Kidney epithelial cell (primary cell): Measurements from ENCODE around the gene DBP. TPM values are rescaled to one million over a fixed set of nuclear protein-coding genes. Genes with fewer than 3 reads are reported as not detected.

ENCODE experiments used
- DNase-seq: peaks from one replicate; pipeline ENCODE4 v3.0.0-alpha.2; 2010; ENCODE audit warnings: low read depth
- H3K27me3 ChIP-seq: 2 replicates; pipeline ENCODE4 v1.6.0; 2011; ENCODE audit warnings: low read length; ENCODE audit not compliant: control insufficient read depth, insufficient read depth
- H3K36me3 ChIP-seq: 2 replicates; pipeline ENCODE4 v1.5.1; 2011; ENCODE audit warnings: low read length; ENCODE audit not compliant: control insufficient read depth, insufficient read depth
- H3K4me3 ChIP-seq: 2 replicates; pipeline ENCODE4 v1.5.1; 2011; ENCODE audit warnings: low read depth, mild to moderate bottlenecking, control low read depth, low read length
- total RNA-seq: library from RNA; depleted of rRNA; stranded (reverse); fragments of >200 nt; gene quantifications from 2 replicates; pipeline ENCODE4 v1.2.3, GENCODE V29; 2015
- TF ChIP-seq, protein P1 (sequence below): IDR thresholded peaks from 2 replicates; pipeline ENCODE4 v1.5.1; 2011; ENCODE audit warnings: mild to moderate bottlenecking, moderate library complexity, low read length, control low read depth, inconsistent platforms; ENCODE audit not compliant: insufficient read depth, poor library complexity, severe bottlenecking

Gene DBP
- total RNA-seq, 1 donor from 2014 or later = 1.6 TPM

DNA sequence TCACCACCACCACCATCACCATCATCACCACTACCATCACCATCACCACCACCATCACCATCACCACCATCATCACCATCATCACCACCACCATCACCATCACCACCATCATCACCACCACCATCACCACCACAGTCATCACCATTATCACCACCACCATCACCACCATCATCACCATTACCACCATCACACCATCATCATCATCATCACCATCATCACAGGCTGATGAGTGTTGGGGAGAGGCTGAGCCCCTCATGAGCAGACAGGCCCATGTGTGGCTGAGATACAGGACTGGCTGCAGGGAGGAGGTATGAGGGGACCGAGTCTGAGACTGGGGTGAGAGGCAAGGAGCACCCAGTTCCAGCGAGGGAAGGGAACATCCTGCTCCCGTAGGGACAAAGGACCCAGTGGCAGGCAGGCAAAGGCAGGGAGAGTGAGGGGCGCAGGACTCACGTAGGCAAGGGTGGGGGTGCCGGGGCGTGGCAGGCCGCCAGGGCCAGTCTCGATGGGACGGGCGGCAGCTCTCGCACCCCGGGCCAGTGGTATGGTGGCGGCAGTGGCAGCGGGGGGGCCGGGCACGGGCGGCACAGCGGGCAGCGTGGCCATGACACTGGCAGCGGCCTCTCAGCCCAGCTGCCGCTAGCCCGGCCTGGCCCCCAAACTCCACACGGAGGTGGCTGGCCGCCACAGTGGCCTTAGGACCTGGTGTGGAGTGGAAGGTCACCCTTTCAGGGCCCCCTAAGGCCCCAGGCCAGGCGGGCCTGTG is 32.9 kb upstream of the DBP start:
- DNase-seq = no peak
- Histone ChIP-seq H3K4me3 (no peak overlapping the region), H3K27me3 (no peaks in the 10 kb centered on the region), H3K36me3 (no peaks in the 10 kb centered on the region)
- TF ChIP-seq, protein P1, sequence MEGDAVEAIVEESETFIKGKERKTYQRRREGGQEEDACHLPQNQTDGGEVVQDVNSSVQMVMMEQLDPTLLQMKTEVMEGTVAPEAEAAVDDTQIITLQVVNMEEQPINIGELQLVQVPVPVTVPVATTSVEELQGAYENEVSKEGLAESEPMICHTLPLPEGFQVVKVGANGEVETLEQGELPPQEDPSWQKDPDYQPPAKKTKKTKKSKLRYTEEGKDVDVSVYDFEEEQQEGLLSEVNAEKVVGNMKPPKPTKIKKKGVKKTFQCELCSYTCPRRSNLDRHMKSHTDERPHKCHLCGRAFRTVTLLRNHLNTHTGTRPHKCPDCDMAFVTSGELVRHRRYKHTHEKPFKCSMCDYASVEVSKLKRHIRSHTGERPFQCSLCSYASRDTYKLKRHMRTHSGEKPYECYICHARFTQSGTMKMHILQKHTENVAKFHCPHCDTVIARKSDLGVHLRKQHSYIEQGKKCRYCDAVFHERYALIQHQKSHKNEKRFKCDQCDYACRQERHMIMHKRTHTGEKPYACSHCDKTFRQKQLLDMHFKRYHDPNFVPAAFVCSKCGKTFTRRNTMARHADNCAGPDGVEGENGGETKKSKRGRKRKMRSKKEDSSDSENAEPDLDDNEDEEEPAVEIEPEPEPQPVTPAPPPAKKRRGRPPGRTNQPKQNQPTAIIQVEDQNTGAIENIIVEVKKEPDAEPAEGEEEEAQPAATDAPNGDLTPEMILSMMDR = no peak

DNA sequence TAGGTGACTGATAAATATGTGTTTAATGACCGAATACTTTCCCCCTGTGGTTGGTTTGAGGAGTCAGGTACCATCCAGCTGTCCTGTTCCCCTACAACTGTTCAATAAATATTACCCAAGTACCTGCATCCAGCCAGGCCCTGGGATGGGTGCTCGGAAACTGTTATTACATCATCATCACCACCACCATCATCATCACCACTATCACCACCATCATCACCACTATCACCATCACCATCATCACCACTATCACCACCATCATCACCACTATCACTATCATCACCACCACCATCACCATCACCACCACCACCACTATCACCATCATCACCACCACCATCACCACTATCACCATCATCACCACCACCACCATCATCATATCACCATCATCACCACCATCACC is 31.6 kb upstream of the DBP start:
- no peak for DNase-seq

DNA sequence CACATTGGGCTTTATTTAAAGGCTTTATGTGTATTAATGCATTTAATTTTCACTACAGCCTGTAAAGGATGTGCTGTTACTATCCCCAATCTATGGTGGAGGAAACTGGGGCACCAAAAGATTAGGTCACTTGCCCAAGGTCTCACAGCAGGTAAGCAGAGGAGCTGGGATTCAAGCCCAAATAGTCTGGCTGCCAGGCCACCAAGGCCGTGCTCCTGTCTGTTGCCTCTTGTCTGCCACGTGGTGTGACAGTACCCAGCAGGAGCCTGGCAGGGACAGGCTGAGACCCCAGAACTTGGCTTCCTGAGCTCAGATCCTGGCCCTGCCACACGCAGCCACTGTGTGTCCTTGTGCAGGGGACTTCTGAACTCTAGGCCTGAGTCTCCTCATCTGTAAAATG is 31.2 kb upstream of the DBP start:
- Histone ChIP-seq H3K4me3 (no peak overlapping the region), H3K27me3 (no peaks in the 10 kb centered on the region), H3K36me3 (no peaks in the 10 kb centered on the region)
- TF ChIP-seq, protein P1 = no peak
- DNase-seq = no peak

More for the DNA sequence above, 31.6 kb upstream of the DBP start:
- Histone ChIP-seq H3K27me3 (no peaks in the 10 kb centered on the region), H3K36me3 (no peaks in the 10 kb centered on the region), H3K4me3 (no peak overlapping the region)
- TF ChIP-seq, protein P1 = no peak

DNA sequence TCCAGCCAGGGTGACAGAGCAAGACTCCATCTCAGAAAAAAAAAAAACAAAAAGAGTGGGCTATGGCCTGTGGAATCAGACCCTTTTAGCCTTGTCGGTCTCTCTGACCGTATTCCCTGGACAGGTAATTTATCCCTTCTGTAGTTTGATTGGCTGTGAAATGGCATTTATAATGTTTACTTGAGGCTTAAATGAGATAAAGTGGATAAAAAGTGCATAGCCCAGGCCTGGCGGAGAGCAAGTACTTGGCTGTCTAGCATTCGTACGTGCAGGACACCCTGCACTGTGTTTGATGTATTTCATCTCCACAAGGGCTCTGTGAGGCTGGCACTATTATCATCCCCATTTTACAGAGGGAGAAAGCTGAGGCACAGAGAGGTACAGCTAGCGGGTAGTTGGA is 28.6 kb upstream of the DBP start:
- Histone ChIP-seq H3K4me3 (no peak overlapping the region), H3K36me3 (no peaks in the 10 kb centered on the region), H3K27me3 (no peaks in the 10 kb centered on the region)
- no peak for DNase-seq
- TF ChIP-seq, protein P1 = no peak

DNA sequence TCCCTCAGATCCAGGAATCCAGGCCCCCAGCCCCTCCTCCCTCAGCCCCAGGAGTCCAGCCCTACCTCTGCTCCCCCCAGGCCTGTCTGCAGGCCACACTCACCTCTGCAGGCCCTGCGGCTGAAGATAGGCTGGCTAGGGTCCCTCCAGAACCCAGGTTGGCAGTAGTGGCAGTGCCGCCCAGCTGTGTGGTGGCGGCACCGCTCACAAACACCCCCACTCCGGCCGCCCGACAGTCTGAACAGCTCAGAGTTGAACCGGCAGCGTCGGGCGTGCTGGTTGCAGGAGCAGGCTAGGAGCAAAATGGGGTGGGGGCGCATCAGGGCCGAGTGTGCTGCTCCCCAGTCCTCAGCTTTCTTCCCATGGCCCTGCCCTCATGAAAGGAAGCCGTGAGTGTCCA is 27.3 kb upstream of the DBP start:
- Histone ChIP-seq H3K27me3 (no peaks in the 10 kb centered on the region), H3K36me3 (no peaks in the 10 kb centered on the region), H3K4me3 (no peak overlapping the region)
- TF ChIP-seq, protein P1 = no peak
- no peak for DNase-seq

DNA sequence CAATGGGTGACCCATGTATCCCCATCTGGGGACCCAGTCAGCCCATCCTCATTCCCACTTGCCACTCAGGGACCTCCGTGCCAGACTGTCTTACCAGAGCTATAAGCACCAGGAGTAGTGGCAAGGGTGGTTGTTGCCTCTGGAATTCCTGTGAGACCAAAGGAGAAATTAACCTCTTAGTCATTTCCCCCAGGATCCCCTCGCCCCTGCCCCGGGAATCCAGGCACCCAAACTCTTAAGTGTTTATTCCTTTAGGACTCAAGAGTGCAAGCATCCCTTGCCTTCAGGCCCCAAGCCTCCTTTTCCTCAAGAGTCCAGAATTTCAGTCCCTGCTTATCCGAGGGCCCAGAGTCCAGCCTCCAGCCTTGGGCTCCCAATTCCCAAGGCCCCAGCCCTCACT is 26.5 kb upstream of the DBP start:
- TF ChIP-seq, protein P1 = no peak
- Histone ChIP-seq H3K27me3 (no peaks in the 10 kb centered on the region), H3K36me3 (no peaks in the 10 kb centered on the region), H3K4me3 (no peak overlapping the region)
- no peak for DNase-seq
